Erythroblast (primary cell): ENCODE measurements around the gene OR13J1.

Source experiments
- GATA1 ChIP-seq: IDR thresholded peaks from 2 replicates; pipeline ENCODE4 v1.6.1; 2011; ENCODE audit warnings: low read depth, mild to moderate bottlenecking, control low read depth, low read length, moderate library complexity
- POLR2A ChIP-seq: IDR thresholded peaks from 2 replicates; pipeline ENCODE4 v1.6.1; 2011; ENCODE audit warnings: mild to moderate bottlenecking, low read length

DNA sequence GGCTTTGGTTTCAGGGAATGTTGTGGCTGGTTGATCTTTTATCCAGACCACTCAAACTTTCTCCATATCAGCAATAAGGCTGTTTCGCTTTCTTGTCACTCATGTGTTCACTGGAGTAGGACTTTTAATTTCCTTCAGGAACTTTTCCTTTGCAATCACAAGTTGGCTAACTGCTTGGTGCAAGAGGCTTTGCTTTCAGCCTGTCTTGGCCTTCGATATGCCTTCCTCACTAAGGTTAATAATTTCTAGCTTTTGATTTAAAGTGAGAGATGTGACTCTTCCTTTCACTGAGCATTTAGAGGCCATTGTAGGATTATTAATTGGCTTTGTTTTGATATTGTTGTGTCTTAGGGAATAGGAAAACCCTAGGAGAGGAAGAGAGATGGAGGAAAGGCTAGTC is 28.8 kb upstream of the OR13J1 start:
- TF ChIP-seq POLR2A (no peak), GATA1 (no peak)
